ENCODE measurements around the gene HSPA9.

DNA sequence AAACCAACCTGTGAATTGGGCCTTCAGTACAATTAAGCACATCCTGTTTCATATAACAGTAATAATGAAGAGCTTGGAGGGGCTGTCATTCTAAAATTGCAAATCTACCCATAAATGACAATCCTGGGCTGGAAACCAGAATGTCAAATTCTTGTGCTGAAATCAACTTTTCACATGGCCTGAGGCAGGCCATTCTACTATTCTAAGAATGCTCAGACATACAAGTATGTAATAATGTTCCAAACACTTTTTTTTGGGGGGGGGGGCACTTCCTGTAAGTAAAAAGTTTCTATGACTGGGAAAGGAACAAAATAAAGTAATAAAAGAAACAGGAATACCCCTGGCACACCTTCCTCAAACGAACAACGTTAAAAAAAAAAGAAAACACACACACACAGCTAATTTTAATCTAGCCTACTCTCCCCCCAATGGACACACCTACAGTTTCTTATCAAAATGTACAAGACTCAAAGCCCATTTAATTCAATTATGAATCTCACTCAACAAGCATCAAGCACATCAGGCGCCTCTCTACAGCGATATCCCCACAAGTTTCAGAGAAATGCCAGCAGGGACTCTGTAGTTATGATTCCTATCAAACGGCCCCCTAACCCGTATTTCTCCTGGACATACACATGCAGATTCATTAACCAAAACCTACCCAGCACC, 33.6 kb downstream of the HSPA9 start:
- TF ChIP-seq, protein P1, sequence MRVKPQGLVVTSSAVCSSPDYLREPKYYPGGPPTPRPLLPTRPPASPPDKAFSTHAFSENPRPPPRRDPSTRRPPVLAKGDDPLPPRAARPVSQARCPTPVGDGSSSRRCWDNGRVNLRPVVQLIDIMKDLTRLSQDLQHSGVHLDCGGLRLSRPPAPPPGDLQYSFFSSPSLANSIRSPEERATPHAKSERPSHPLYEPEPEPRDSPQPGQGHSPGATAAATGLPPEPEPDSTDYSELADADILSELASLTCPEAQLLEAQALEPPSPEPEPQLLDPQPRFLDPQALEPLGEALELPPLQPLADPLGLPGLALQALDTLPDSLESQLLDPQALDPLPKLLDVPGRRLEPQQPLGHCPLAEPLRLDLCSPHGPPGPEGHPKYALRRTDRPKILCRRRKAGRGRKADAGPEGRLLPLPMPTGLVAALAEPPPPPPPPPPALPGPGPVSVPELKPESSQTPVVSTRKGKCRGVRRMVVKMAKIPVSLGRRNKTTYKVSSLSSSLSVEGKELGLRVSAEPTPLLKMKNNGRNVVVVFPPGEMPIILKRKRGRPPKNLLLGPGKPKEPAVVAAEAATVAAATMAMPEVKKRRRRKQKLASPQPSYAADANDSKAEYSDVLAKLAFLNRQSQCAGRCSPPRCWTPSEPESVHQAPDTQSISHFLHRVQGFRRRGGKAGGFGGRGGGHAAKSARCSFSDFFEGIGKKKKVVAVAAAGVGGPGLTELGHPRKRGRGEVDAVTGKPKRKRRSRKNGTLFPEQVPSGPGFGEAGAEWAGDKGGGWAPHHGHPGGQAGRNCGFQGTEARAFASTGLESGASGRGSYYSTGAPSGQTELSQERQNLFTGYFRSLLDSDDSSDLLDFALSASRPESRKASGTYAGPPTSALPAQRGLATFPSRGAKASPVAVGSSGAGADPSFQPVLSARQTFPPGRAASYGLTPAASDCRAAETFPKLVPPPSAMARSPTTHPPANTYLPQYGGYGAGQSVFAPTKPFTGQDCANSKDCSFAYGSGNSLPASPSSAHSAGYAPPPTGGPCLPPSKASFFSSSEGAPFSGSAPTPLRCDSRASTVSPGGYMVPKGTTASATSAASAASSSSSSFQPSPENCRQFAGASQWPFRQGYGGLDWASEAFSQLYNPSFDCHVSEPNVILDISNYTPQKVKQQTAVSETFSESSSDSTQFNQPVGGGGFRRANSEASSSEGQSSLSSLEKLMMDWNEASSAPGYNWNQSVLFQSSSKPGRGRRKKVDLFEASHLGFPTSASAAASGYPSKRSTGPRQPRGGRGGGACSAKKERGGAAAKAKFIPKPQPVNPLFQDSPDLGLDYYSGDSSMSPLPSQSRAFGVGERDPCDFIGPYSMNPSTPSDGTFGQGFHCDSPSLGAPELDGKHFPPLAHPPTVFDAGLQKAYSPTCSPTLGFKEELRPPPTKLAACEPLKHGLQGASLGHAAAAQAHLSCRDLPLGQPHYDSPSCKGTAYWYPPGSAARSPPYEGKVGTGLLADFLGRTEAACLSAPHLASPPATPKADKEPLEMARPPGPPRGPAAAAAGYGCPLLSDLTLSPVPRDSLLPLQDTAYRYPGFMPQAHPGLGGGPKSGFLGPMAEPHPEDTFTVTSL (CRISPR knock-in tag; IDR thresholded peaks at IDR 0.05; ENCODE audit: borderline replicate concordance): no peak
- TF ChIP-seq SMAD1 (CRISPR knock-in tag; IDR thresholded peaks at IDR 0.05; ENCODE audit: borderline replicate concordance, low read depth): no peak
